WTC11 (cell line): ENCODE results near the gene PSMD13. TPM values are rescaled to one million over a fixed set of nuclear protein-coding genes. Genes with fewer than 3 reads are reported as not detected.

Experiments
- ATAC-seq: fragments of 200-7000 bp; cut with Tn5 transposase; 2 replicates; pipeline ENCODE4 v1.10.0; 2021; ENCODE audit warnings: mild to moderate bottlenecking, moderate library complexity
- CTCF ChIA-PET: fragments of 300-600 bp; sonication (Branson Sonifier 250); formaldehyde crosslinking; loops from one replicate; lab custom pipeline; 2021; ENCODE audit warnings: antibody characterized with exemption; lab: Charles Lee
- POLR2A ChIA-PET: fragments of 350-600 bp; sonication (Branson Sonifier 250); formaldehyde crosslinking; loops from one replicate; lab custom pipeline; 2021; ENCODE audit warnings: antibody characterized with exemption; lab: Charles Lee
- DNase-seq: peaks from one replicate; pipeline ENCODE4 v3.0.0; 2021; ENCODE audit warnings: low spot score
- H3K27ac Mint-ChIP-seq: 2 replicates; pipeline ENCODE4 v1.8.0; 2021; ENCODE audit warnings: mixed read lengths
- H3K27me3 Mint-ChIP-seq: 2 replicates; pipeline ENCODE4 v1.8.0; 2021; ENCODE audit warnings: low read depth, mild to moderate bottlenecking, moderate library complexity, mixed read lengths
- H3K36me3 Mint-ChIP-seq: 2 replicates; pipeline ENCODE4 v1.8.0; 2021; ENCODE audit warnings: mixed read lengths
- H3K4me1 Mint-ChIP-seq: 2 replicates; pipeline ENCODE4 v1.8.0; 2022; ENCODE audit warnings: mixed read lengths
- H3K4me3 Mint-ChIP-seq: 2 replicates; pipeline ENCODE4 v1.8.0; 2021; ENCODE audit warnings: mild to moderate bottlenecking, moderate library complexity, mixed read lengths
- H3K9me3 Mint-ChIP-seq: 2 replicates; pipeline ENCODE4 v1.8.0; 2021; ENCODE audit warnings: mixed read lengths
- ATF1 ChIP-seq: sonication (generic); formaldehyde crosslinking; IDR thresholded peaks from 2 replicates; pipeline ENCODE4 v1.8.1; 2023; ENCODE audit warnings: mild to moderate bottlenecking, moderate library complexity, missing genetic modification reagents
- CDX4 ChIP-seq: fragments of 250-450 bp; sonication (Bioruptor Pico); IDR thresholded peaks from 2 replicates; pipeline ENCODE4 v1.9.0; 2021; ENCODE audit warnings: moderate library complexity, mild to moderate bottlenecking, inconsistent platforms, borderline replicate concordance
- CREM ChIP-seq: sonication (generic); formaldehyde crosslinking; IDR thresholded peaks from 2 replicates; pipeline ENCODE4 v1.8.1; 2022; ENCODE audit warnings: mild to moderate bottlenecking, missing genetic modification reagents, moderate library complexity
- E2F4 ChIP-seq: sonication (generic); formaldehyde crosslinking; IDR thresholded peaks from 2 replicates; pipeline ENCODE4 v1.8.1; 2022; ENCODE audit warnings: low read depth, mild to moderate bottlenecking, moderate library complexity, missing genetic modification reagents, borderline replicate concordance
- ETV6 ChIP-seq: sonication (generic); formaldehyde crosslinking; IDR thresholded peaks from 2 replicates; pipeline ENCODE4 v1.8.1; 2022; ENCODE audit warnings: mild to moderate bottlenecking, missing genetic modification reagents
- FOXJ3 ChIP-seq: sonication (generic); formaldehyde crosslinking; IDR thresholded peaks from 2 replicates; pipeline ENCODE4 v1.9.0; 2021; ENCODE audit warnings: missing genetic modification reagents, mild to moderate bottlenecking, borderline replicate concordance
- FOXK1 ChIP-seq: sonication (generic); formaldehyde crosslinking; IDR thresholded peaks from 2 replicates; pipeline ENCODE4 v1.8.0; 2022; ENCODE audit warnings: mild to moderate bottlenecking, moderate library complexity, missing genetic modification reagents
- GABPB1 ChIP-seq: sonication (generic); formaldehyde crosslinking; IDR thresholded peaks from 2 replicates; pipeline ENCODE4 v1.8.1; 2023; ENCODE audit warnings: mild to moderate bottlenecking, missing genetic modification reagents
- GRHL2 ChIP-seq: fragments of 250-450 bp; sonication (Bioruptor Pico); IDR thresholded peaks from 2 replicates; pipeline ENCODE4 v1.8.0; 2022; ENCODE audit warnings: mild to moderate bottlenecking, moderate library complexity; ENCODE audit not compliant: insufficient replicate concordance, severe bottlenecking
- JAZF1 ChIP-seq: fragments of 250-450 bp; sonication (Bioruptor Pico); IDR thresholded peaks from 2 replicates; pipeline ENCODE4 v1.9.0; 2021; ENCODE audit warnings: moderate library complexity, mild to moderate bottlenecking, inconsistent platforms
- MXD4 ChIP-seq: fragments of 250-450 bp; sonication (Bioruptor Pico); IDR thresholded peaks from 2 replicates; pipeline ENCODE4 v1.8.0; 2021; ENCODE audit warnings: mild to moderate bottlenecking, moderate library complexity, borderline replicate concordance
- NFYB ChIP-seq: sonication (generic); formaldehyde crosslinking; conservative IDR thresholded peaks from 2 replicates; pipeline ENCODE4 v1.8.0; 2022; ENCODE audit warnings: low read depth, missing genetic modification reagents
- NR1H2 ChIP-seq: sonication (generic); formaldehyde crosslinking; IDR thresholded peaks from 2 replicates; pipeline ENCODE4 v1.9.0; 2021; ENCODE audit warnings: mild to moderate bottlenecking, moderate library complexity, missing genetic modification reagents
- NR3C1 ChIP-seq: sonication (generic); formaldehyde crosslinking; conservative IDR thresholded peaks from 2 replicates; pipeline ENCODE4 v1.8.1; 2023; ENCODE audit warnings: low read depth, mild to moderate bottlenecking, missing genetic modification reagents
- SMAD4 ChIP-seq: sonication (generic); formaldehyde crosslinking; IDR thresholded peaks from 2 replicates; pipeline ENCODE4 v1.8.0; 2022; ENCODE audit warnings: mild to moderate bottlenecking, missing genetic modification reagents
- SOX15 ChIP-seq: fragments of 250-450 bp; sonication (Bioruptor Pico); IDR thresholded peaks from 2 replicates; pipeline ENCODE4 v1.9.0; 2021; ENCODE audit warnings: mild to moderate bottlenecking
- SP1 ChIP-seq: sonication (generic); formaldehyde crosslinking; conservative IDR thresholded peaks from 2 replicates; pipeline ENCODE4 v1.8.1; 2022; ENCODE audit warnings: missing genetic modification reagents
- TEAD1 ChIP-seq: sonication (generic); formaldehyde crosslinking; IDR thresholded peaks from 2 replicates; pipeline ENCODE4 v1.8.0; 2022; ENCODE audit warnings: mild to moderate bottlenecking, missing genetic modification reagents
- USF1 ChIP-seq: sonication (generic); formaldehyde crosslinking; IDR thresholded peaks from 2 replicates; pipeline ENCODE4 v1.8.0; 2022; ENCODE audit warnings: mild to moderate bottlenecking, missing genetic modification reagents
- ZNF232 ChIP-seq: sonication (generic); formaldehyde crosslinking; IDR thresholded peaks from 2 replicates; pipeline ENCODE4 v1.8.0; 2022; ENCODE audit warnings: mild to moderate bottlenecking, missing genetic modification reagents
- ZNF317 ChIP-seq: sonication (generic); formaldehyde crosslinking; IDR thresholded peaks from 2 replicates; pipeline ENCODE4 v1.8.1; 2023; ENCODE audit warnings: low read depth, mild to moderate bottlenecking, moderate library complexity, missing genetic modification reagents, borderline replicate concordance
- ZNF425 ChIP-seq: fragments of 250-450 bp; sonication (Bioruptor Pico); conservative IDR thresholded peaks from 2 replicates; pipeline ENCODE4 v1.9.0; 2021; ENCODE audit warnings: mild to moderate bottlenecking
- total RNA-seq: library from RNA; stranded (reverse); gene quantifications from 3 replicates; pipeline ENCODE4 v1.2.3, GENCODE V29; 2021
- TF ChIP-seq, protein P1 (sequence below): sonication (generic); formaldehyde crosslinking; IDR thresholded peaks from 2 replicates; pipeline ENCODE4 v1.8.1; 2022; ENCODE audit warnings: low read depth, missing genetic modification reagents, borderline replicate concordance

The PSMD13 gene
- total RNA-seq, 1 experiment from 2014 or later, result 148 TPM

DNA sequence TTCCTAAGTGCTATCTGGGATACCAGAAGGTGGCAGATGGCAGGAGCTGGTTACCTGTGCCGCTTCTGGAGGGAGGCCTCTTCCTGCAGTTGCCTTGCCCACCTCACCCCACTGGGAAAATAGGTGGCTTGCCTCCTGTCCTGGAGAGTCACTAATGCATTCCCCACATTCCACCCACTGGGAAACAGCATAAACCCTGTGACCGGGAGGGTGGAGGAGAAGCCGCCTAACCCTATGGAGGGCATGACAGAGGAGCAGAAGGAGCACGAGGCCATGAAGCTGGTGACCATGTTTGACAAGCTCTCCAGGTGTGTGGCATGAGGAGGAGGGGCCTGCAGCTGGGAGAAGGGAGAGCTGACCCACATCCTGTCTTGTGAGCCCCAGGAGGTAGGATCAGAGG lies 23.7 kb upstream of the PSMD13 start:
- Mint-ChIP-seq H3K27me3 (no peaks in the 10 kb centered on the region), H3K9me3 (no peaks in the 10 kb centered on the region), H3K27ac (no peak overlapping the region), H3K36me3 (peaks cover 38% of the 10 kb centered on the region), H3K4me3 (no peak overlapping the region), H3K4me1 (0 out of 2 replicates have a peak, but pooled peaks cover 4% of the 10 kb centered on the region)
- POLR2A ChIA-PET, result no interaction called here
- ATAC-seq (no peak), DNase-seq (no peak)
- TF ChIP-seq ZNF317 (CRISPR knock-in tag) (no peak), FOXK1 (no peak), SMAD4 (CRISPR knock-in tag) (no peak), JAZF1 (CRISPR knock-in tag) (no peak), SOX15 (CRISPR knock-in tag) (no peak)
- CTCF ChIA-PET, result interaction anchor here (3.2 kb wide), 1 partner anchor 38 kb away, joined by 10 read pairs; no protein-coding TSS in a partner anchor

DNA sequence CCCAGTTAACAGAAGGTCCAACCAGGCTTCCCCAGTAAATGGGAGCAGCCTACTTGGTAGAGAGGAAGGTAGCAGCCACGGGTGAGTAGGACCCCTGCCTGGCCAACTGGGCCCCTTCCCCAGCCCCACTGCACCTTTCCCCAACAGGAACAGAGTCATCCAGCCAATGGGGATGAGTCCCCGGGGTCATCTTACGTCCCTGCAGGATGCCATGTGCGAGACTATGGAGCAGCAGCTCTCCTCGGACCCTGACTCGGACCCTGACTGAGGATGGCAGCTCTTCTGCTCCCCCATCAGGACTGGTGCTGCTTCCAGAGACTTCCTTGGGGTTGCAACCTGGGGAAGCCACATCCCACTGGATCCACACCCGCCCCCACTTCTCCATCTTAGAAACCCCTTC lies 22.7 kb upstream of the PSMD13 start:
- Mint-ChIP-seq H3K9me3 (no peaks in the 10 kb centered on the region), H3K36me3 (peaks cover 38% of the 10 kb centered on the region), H3K27ac (no peak overlapping the region), H3K4me1 (0 out of 2 replicates have a peak, but pooled peaks cover 4% of the 10 kb centered on the region), H3K4me3 (no peak overlapping the region), H3K27me3 (no peaks in the 10 kb centered on the region)
- no peak for TF ChIP-seq FOXJ3 (CRISPR knock-in tag)
- no peak for TF ChIP-seq E2F4 (CRISPR knock-in tag)
- TF ChIP-seq NR1H2, result no peak
- TF ChIP-seq ETV6, result no peak
- no peak for TF ChIP-seq CDX4 (CRISPR knock-in tag)
- no peak for TF ChIP-seq CREM (CRISPR knock-in tag)
- TF ChIP-seq ZNF232, result no peak
- no peak for TF ChIP-seq MXD4 (CRISPR knock-in tag)
- no peak for TF ChIP-seq GABPB1 (CRISPR knock-in tag)
- TF ChIP-seq NFYB (CRISPR knock-in tag), result no peak
- TF ChIP-seq ATF1 (CRISPR knock-in tag), result no peak
- TF ChIP-seq TEAD1, result no peak
- no peak for TF ChIP-seq ZNF425
- TF ChIP-seq SP1, result no peak
- no peak for TF ChIP-seq NR3C1 (CRISPR knock-in tag)
- no peak for TF ChIP-seq GRHL2 (CRISPR knock-in tag)
- TF ChIP-seq, protein P1, sequence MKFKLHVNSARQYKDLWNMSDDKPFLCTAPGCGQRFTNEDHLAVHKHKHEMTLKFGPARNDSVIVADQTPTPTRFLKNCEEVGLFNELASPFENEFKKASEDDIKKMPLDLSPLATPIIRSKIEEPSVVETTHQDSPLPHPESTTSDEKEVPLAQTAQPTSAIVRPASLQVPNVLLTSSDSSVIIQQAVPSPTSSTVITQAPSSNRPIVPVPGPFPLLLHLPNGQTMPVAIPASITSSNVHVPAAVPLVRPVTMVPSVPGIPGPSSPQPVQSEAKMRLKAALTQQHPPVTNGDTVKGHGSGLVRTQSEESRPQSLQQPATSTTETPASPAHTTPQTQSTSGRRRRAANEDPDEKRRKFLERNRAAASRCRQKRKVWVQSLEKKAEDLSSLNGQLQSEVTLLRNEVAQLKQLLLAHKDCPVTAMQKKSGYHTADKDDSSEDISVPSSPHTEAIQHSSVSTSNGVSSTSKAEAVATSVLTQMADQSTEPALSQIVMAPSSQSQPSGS (CRISPR knock-in tag), result no peak
- TF ChIP-seq USF1 (CRISPR knock-in tag), result no peak
- DNase-seq, result no peak
- ChIA-PET CTCF (interaction anchor here (3.2 kb wide), 1 partner anchor 37 kb away, joined by 10 read pairs; no protein-coding TSS in a partner anchor), POLR2A (no interaction called here)
- no peak for ATAC-seq
